Activated naive CD8-positive, alpha-beta T cell (primary cell): ENCODE data around the gene ETV4.
A peak's percentile ranks its signal among the peaks of the same experiment; 100 is the strongest.
"Not testable (repeated sequence)": the region's sequence is repeated elsewhere in the genome, so short reads cannot be mapped to it uniquely, and the experiment has no call there.

Source experiments
- H3K27ac Mint-ChIP-seq: one replicate; pipeline ENCODE4 v1.8.0; 2021; ENCODE audit warnings: mixed read lengths
- H3K27me3 Mint-ChIP-seq: one replicate; pipeline ENCODE4 v1.8.0; 2021; ENCODE audit warnings: mixed read lengths
- H3K36me3 Mint-ChIP-seq: one replicate; pipeline ENCODE4 v1.8.0; 2021; ENCODE audit warnings: mixed read lengths
- H3K4me1 Mint-ChIP-seq: one replicate; pipeline ENCODE4 v1.8.0; 2021; ENCODE audit warnings: low read depth, mixed read lengths
- H3K4me3 Mint-ChIP-seq: one replicate; pipeline ENCODE4 v1.8.0; 2021; ENCODE audit warnings: mild to moderate bottlenecking, mixed read lengths
- H3K9me3 Mint-ChIP-seq: one replicate; pipeline ENCODE4 v1.8.0; 2021; ENCODE audit warnings: low read depth, mixed read lengths

Gene ETV4

GRCh38 chr17:43521389-43521788 lies 24.8 kb downstream of the ETV4 start:
- no peaks in the 10 kb centered on the region for H3K9me3 Mint-ChIP-seq

GRCh38 chr17:43517615-43518386 lies 28.3 kb downstream of the ETV4 start:
- Mint-ChIP-seq H3K4me3 (no peak overlapping the region), H3K27me3 (no peaks in the 10 kb centered on the region), H3K9me3 (no peaks in the 10 kb centered on the region), H3K27ac (no peak overlapping the region), H3K4me1 (no peaks in the 10 kb centered on the region), H3K36me3 (peaks cover 18% of the 10 kb centered on the region)

More at GRCh38 chr17:43521389-43521788, 24.8 kb downstream of the ETV4 start:
- H3K4me3 Mint-ChIP-seq: no peak overlapping the region
- H3K27ac Mint-ChIP-seq: no peak overlapping the region
- no peaks in the 10 kb centered on the region for H3K4me1 Mint-ChIP-seq
- peaks cover 14% of the 10 kb centered on the region for H3K36me3 Mint-ChIP-seq
- no peaks in the 10 kb centered on the region for H3K27me3 Mint-ChIP-seq

DNA sequence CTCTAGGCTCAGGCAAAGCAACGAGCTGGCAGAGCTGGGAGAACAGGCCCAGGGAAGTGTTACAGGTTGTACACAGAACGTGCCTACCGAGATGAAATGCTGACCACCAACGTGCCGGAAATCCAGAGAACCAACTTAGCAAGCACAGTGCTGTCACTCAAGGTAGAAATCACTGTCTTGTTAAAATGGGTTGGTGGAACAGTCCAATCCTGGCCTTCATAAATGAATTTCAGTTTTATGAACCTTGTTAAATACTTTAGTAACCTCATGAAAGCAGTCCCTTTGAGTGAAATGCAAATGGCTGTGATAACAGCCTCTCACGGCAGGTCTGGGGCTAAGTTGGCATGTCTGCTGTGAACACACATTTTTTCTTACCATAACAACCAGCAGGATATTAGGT lies 29.0 kb downstream of the ETV4 start:
- no peaks in the 10 kb centered on the region for H3K4me1 Mint-ChIP-seq
- H3K36me3 Mint-ChIP-seq: peaks cover 20% of the 10 kb centered on the region
- no peaks in the 10 kb centered on the region for H3K27me3 Mint-ChIP-seq
- H3K9me3 Mint-ChIP-seq: no peaks in the 10 kb centered on the region
- no peak overlapping the region for H3K4me3 Mint-ChIP-seq
- no peak overlapping the region for H3K27ac Mint-ChIP-seq

- Mint-ChIP-seq H3K36me3 (peaks cover 16% of the 10 kb centered on the region), H3K27me3 (no peaks in the 10 kb centered on the region), H3K4me3 (no peak overlapping the region), H3K9me3 (no peaks in the 10 kb centered on the region), H3K27ac (no peak overlapping the region), H3K4me1 (no peaks in the 10 kb centered on the region)
These were observed 30.5 kb downstream of the ETV4 start for GRCh38 chr17:43515656-43516055.

GRCh38 chr17:43511199-43511598 lies 34.9 kb downstream of the ETV4 start:
- H3K9me3 Mint-ChIP-seq, H3K27me3 Mint-ChIP-seq, H3K4me3 Mint-ChIP-seq, H3K4me1 Mint-ChIP-seq, H3K27ac Mint-ChIP-seq: not testable (repeated sequence)
- peaks cover 11% of the 10 kb centered on the region for H3K36me3 Mint-ChIP-seq

DNA sequence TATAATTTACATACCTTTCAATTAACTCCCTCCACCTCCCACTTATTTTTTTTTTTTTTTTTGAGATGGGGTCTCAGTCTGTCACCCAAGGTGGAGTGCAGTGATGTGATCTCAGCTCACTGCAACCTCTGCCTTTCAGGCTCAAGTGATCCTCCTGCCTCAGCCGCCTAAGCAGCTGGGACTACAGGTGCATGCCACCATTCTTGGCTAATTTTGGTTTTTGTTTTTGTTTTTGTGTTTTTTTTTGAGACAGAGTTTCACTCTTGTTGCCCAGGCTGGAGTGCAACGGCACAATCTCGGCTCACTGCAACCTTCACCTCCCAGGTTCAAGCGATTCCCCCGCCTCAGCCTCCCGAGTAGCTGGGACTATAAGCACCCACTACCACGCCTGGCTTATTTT lies 36.7 kb downstream of the ETV4 start:
- H3K4me3 Mint-ChIP-seq, H3K27ac Mint-ChIP-seq, H3K27me3 Mint-ChIP-seq, H3K9me3 Mint-ChIP-seq, H3K36me3 Mint-ChIP-seq, H3K4me1 Mint-ChIP-seq: not testable (repeated sequence)

GRCh38 chr17:43490621-43491020 lies 55.5 kb downstream of the ETV4 start:
- peaks cover 11% of the 10 kb centered on the region for H3K36me3 Mint-ChIP-seq

GRCh38 chr17:43483674-43484551 lies 62.2 kb downstream of the ETV4 start, which contains the start of gene DHX8:
TSS of gene DHX8 (plus strand) at chr17:43483975. CDS start at chr17:43484038, 63 bp downstream.
- Mint-ChIP-seq H3K9me3 (no peaks in the 10 kb centered on the region), H3K4me3 (peak within 1 kb of the TSS; percentile 100)

More at GRCh38 chr17:43490621-43491020, 55.5 kb downstream of the ETV4 start:
- H3K4me1 Mint-ChIP-seq: peaks cover 17% of the 10 kb centered on the region
- no peak overlapping the region for H3K4me3 Mint-ChIP-seq
- no peaks in the 10 kb centered on the region for H3K27me3 Mint-ChIP-seq
- H3K9me3 Mint-ChIP-seq: no peaks in the 10 kb centered on the region
- H3K27ac Mint-ChIP-seq: no peak overlapping the region

DNA sequence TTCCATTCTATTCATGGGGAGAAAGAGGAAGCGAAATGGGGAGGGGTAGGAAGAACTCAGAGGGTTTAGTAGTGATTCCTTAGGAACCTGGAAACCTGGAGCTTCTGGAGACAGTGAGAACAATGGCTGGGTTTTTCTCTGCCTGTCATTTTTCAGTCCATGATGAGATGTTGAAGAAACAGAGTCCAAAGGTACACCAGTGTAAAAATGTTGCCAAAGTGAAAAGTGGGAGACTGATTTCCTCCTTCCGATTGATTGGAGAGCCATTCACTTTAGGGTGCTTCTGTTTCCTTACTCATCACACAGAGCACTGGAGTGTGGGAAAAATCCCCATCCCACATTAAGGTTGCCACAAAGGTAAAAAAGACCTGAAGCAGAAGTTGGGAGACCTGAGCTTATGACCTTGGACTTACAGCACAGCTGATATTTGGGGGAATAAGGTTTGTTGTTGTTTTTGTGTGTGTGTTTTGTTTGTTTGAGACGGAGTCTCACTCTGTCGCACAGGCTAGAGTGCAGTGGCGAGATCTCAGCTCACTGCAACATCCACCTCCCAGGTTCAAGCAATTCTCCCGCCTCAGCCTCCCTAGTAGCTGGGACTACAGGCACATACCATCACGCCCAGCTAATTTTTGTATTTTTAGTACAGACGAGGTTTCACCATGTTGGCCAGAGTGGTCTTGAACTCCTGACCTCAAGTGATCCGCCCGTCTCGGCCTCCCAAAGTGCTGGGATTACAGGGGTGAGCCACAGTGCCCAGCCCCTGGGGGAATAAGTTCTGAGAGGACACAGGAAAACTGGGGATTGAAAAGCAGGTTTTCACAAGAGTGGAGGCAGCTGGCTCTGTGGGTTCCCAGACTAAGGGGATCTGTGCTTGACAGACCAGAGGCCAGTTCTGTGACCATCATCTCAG lies 63.8 kb downstream of the ETV4 start:
- peak overlapping the region; percentile 93 for H3K27ac Mint-ChIP-seq
- no peaks in the 10 kb centered on the region for H3K27me3 Mint-ChIP-seq
- peaks cover 29% of the 10 kb centered on the region for H3K4me1 Mint-ChIP-seq
- H3K36me3 Mint-ChIP-seq: no peaks in the 10 kb centered on the region
- no peak overlapping the region for H3K4me3 Mint-ChIP-seq
- H3K9me3 Mint-ChIP-seq: no peaks in the 10 kb centered on the region

More at GRCh38 chr17:43483674-43484551, 62.2 kb downstream of the ETV4 start, which contains the start of gene DHX8:
- Mint-ChIP-seq H3K36me3 (no peaks in the 10 kb centered on the region), H3K4me1 (peaks cover 32% of the 10 kb centered on the region), H3K27ac (peak within 1 kb of the TSS; percentile 99), H3K27me3 (no peaks in the 10 kb centered on the region)

- Mint-ChIP-seq H3K27me3 (no peaks in the 10 kb centered on the region), H3K9me3 (no peaks in the 10 kb centered on the region), H3K27ac (no peak overlapping the region), H3K36me3 (no peaks in the 10 kb centered on the region), H3K4me1 (peaks cover 10% of the 10 kb centered on the region), H3K4me3 (no peak overlapping the region)
These were observed 66.2 kb downstream of the ETV4 start for GRCh38 chr17:43479948-43480347.
